CD4-positive, alpha-beta T cell treated with Interleukin-2 at 100 ng/mL for 4 hours (primary cell): Measurements from ENCODE around the gene PSMC3IP.
"Not testable (repeated sequence)": the region's sequence is repeated elsewhere in the genome, so short reads cannot be mapped to it uniquely, and the experiment has no call there.

ENCODE experiments used
- DNase-seq: peaks from one replicate; pipeline ENCODE4 v3.0.0-alpha.2; 2020; ENCODE audit warnings: low spot score

The PSMC3IP gene

DNA sequence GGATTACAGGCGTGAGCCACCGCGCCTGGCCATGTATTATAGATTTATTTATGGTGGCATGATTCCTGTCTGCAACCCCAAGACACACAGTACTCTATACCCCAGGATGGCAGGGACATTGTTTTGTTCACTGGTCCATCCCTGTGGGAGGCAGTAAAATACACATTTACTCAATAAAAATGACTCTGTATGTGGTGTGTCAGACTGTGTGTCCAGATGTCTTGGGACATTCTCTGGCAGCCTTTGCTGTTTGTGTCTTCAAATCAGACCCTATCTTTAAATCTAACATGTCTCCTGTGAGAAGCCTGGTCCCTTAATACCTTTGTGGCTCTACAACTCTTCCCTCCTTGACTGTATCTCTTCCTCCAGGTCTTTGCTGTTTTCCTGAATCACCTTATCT, 17.3 kb downstream of the PSMC3IP start:
- no peak for DNase-seq

DNA sequence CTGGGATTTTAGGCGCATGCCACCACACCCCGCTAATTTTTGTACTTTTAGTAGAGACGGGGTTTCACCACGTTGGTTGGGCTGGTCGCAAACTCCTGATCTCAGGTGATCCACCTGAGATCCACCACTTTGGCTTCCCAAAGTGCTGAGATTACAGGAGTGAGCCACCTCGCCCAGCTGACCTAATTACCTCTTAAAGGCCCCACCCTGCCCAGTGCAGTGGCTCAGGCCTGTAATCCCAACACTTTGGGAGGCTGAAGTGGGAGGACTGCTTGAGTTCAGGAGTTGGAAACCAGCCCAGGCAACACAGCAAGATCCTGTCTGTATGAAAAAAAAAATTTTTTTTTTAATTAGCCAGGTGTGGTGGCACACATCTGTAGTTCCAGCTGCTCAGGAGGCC, 18.5 kb downstream of the PSMC3IP start:
- no peak for DNase-seq

DNA sequence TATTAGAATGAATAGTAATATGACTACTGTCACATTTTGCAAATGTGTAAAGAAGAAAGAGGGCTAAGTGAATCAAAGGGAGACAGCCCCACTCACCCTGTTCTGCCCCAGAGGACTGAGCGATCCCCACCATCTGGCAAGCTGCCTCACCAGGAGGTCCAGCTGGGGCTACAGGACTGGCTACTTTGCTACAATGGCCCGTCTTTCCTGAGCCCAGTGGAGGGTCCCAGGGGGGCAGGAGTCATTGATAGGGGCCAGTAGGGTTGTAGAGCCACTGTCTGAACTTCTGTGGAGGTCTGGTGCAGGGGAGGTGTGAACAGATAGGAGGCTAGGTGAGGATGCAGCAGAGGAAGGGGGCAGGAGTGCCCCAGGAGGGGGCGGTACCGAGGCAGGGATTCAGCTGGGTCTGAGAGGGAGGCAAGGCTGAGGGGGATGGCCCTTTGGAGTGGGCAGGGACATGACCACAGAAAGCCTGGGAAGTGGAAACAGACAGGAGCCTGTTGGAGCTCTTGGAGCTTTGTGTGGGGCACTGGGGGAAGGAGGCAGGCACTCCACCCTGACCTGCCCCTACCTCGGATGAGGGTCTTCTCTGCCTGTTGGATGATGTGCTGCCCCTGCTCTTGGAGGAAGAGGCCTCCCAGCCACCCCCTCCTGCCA, 21.4 kb downstream of the PSMC3IP start:
- not testable (repeated sequence) for DNase-seq

DNA sequence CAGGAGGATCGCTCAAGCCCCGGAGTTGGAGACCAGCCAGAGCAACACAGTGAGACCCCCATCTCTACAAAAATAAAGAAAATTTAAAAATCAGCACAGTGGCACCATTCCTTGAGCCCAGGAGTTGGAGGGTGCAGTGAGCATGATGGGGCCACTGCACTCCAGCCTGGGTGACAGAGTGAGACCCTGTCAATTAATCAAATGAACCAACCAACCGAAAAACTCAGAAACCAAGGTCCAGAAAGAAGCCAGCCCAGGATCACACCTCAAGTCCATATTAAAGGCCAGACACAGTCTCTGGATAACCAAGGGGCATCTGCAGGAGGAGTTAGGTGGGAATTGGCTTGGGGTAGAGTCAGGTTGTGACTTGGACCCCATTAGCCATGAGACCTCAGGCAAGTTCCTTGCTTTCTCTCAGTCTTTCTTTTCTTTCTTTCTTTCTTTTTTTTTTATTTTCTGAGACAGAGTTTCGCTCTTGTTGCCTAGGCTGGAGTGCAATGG, 22.4 kb downstream of the PSMC3IP start:
- DNase-seq: no peak

DNA sequence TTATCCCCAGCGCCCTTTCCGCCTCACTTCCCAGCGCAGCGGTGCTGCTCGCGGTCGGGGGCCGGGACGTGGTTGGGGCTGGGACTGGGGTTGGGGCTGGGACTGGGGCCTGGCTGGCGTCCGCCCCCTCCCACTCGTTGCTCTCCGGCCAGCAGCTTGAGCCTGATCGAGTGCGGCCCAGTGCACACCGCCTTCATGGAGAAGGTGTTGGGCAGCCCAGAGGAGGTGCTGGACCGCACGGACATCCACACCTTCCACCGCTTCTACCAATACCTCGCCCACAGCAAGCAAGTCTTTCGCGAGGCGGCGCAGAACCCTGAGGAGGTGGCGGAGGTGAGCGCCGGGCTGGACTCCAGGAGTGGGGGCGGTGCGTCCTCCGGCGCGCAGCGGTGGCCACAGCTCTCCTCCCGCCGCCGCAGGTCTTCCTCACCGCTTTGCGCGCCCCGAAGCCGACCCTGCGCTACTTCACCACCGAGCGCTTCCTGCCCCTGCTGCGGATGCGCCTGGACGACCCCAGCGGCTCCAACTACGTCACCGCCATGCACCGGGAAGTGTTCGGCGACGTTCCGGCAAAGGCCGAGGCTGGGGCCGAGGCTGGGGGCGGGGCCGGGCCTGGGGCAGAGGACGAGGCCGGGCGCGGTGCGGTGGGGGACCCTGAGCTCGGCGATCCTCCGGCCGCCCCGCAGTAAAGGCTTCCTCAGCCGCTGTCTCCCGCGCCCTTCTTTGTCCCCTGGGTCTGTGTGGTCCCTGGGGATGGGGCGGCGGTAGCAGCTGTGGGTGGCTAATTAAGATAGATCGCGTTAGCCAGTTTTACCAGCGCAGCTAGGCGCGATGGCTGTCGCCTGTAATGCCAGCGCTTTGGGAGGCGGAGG, 23.0 kb downstream of the PSMC3IP start:
- DNase-seq: peak; percentile 73

DNA sequence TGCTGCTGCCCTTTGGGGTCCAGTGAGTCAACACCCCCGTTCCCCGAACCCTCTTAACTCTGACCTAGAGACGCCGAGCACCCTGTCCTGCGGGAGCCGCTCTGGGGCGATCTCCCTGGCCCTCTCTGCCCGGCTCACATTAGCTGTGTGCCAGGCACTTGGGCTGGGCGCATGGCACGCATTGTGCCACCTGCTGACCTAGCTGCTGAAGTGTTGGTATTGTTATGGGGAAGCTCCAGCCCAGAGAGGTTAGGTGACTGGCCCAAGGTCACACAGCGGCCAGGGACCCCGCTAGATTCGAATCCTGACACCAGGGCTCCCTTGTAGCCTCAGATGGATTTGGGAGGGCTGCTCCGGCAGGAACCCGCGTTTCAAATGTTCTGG, 23.7 kb downstream of the PSMC3IP start:
- peak; percentile 15 for DNase-seq

DNA sequence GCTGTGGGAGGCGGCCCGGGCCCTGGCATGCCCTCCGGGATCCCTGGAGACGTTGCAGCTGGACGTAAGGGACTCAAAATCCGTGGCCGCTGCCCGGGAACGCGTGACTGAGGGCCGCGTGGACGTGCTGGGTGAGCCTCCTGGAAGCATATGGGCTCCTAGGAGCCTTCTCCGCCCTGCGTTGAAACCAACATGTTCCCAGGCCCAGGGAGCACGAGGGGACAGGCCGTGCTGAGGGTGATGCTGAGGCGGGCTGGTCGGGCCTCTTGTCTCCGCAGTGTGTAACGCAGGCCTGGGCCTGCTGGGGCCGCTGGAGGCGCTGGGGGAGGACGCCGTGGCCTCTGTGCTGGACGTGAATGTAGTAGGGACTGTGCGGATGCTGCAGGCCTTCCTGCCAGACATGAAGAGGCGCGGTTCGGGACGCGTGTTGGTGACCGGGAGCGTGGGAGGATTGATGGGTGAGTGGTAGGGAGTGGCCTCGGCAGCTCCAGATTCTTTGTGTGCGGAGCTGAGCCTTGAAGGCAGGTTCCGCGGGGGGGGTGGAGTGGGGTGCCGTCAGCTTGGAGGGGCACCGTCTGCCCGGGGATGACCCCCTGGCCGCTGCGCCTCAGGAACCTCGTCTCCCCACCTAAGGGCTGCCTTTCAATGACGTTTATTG, 24.2 kb downstream of the PSMC3IP start:
- DNase-seq: no peak

DNA sequence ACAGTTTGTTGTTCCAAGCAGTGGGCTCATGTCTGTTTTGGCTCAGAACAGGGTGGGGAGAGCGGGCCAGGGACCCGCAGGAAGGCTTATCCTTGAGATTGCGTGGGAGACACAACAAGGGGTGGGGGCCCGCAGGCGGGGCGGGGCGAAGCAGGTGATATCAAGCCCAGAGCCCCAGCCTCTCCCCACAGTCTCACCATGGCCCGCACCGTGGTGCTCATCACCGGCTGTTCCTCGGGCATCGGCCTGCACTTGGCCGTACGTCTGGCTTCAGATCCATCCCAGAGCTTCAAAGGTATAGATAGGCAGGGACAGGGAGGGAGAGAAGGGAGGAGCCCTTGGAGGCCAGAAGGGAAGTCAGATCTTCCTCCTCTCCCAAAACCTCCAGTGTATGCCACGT, 24.8 kb downstream of the PSMC3IP start, which contains the start of gene HSD17B1:
Gene HSD17B1, plus strand, starts transcription at position 188 of the 400 bp plus-strand sequence. Its CDS starts 11 bp downstream, at position 199.
- DNase-seq: not testable (repeated sequence)

DNA sequence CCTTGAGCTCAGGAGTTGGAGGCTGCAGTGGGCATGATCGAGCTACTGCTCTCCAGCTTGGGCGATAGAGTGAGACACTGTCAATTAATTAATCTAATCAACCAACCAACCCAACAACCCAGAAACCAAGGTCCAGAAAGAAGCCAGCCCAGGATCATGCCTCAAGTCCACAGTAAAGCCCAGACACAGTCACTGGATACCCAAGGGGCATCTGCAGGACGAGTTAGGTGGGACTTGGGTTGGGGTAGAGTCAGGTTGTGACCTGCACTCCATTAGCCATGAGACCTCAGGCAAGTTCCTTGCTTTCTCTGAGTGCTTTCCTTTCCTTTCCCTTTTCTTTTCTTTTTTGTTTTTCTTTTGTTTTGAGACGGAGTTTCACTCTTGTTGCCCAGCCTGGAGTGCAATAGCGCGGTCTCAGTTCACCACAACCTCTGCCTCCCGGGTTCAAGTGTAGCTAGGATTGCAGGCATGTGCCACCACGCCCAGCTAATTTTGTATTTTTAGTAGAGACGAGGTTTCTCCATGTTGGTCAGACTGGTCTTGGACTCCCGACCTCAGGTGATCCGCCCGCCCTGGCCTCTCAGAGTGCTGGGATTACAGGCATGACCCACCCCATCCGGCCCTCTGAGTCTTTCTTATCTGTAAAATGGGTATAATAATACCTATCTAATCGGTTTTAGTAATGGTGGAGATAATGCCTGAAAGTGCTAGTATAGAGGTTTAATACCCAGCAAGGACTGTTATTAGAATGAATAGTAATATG, 28.4 kb downstream of the PSMC3IP start:
- no peak for DNase-seq

DNA sequence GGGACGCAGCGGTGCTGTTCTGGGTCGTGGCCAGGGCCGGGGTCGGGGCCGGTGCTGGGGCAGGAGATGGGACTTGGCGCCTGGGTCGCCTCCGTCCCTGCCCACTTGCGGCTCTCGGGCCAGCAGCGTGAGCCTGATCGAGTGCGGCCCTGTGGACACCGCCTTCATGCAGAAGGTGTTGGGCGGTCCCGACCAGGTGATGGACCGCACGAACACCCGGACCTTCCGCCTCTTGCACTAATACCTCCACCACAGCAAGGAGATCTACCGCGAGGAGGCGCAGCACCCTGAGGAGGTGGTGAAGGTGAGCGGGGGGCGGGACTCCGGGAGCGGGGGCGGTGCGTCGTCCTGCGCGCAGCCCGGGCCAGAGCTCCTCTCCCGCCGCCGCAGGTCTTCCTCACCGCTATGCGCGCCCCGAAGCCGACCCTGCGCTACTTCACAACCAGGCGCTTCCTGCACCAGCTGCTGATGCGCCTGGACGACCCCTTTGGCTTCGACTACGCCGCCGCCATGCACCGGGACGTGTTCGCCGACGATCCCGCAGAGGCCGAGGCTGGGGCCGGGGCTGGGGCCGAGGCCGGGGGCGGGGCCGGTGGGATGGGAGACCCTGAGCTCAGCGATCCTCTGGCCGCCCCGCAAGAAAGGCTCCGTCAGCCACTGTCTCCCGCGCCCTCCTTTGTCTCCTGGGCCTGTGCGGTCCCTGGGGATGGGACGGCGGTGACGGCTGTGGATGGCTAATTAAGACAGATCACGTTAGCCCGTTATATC, 29.3 kb downstream of the PSMC3IP start:
- peak; percentile 75 for DNase-seq

DNA sequence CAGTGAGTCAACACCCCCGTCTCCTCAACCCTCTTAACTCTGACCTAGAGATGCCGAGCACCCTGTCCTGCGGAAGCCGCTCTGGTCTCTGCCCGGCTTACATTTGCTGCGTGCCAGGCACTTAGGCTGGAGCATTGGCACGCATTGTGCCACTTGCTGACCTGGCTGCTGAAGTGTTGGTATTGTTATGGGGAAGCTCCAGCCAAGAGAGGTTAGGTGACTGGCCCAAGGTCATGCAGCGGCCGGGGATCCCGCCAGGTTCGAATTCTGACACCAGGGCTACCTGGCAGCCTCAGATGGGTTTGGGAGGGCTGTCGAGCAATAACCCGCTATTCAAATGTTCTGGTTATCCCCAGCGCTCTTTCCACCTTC, 29.8 kb downstream of the PSMC3IP start:
- DNase-seq: no peak

DNA sequence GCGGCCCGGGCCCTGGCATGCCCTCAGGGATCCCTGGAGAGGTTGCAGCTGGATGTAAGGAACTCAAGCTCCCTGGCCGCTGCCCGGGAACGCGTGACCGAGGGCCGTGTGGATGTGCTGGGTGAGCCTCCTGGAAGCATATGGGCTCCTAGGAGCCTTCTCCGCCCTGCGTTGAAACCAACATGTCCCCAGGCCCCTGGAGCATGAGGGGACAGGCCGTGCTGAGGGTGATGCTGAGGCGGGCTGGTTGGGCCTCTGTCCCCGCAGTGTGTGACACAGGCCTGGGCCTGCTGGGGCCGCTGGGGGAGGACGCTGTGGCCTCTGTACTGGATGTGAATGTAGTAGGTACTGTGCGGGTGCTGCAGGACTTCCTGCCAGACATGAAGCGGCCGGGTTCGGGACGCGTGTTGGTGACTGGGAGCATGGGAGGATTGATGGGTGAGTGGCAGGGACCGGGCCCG, 30.5 kb downstream of the PSMC3IP start:
- no peak for DNase-seq

DNA sequence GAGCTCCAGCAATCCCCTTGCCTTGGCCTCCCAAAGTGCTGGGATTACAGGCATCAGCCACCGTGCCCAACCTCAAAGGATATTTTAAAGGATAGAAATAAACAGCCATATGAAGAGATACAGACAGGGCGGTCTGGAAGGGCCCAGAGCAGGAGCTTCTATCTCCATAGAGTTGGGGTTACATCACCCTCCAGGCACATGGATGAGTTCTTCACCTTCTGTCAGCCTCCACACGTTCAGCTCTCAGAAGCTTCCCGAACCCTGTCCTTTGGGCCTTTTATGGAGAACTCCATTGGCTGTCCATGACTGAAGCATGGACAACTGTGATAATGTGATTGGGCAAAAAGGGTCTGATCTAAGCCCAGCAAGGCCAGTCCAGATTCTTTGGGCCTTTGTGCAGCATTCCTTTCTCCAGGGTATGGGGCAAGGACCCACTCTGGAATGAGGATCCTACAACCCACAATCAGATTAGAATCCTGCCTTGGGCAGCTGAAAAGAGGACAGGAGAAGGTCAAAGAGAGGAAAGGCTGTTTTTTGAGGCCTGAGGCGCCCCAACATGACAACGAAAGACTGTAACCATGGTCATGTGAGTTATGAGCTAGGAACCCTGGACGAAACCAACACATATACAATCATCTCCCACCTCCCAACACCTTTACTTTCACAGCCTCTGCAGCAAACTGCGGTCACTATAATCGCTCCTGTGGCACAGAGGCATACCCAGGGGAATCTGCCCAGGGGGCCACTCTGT, 31.6 kb downstream of the PSMC3IP start:
- DNase-seq: not testable (repeated sequence)

DNA sequence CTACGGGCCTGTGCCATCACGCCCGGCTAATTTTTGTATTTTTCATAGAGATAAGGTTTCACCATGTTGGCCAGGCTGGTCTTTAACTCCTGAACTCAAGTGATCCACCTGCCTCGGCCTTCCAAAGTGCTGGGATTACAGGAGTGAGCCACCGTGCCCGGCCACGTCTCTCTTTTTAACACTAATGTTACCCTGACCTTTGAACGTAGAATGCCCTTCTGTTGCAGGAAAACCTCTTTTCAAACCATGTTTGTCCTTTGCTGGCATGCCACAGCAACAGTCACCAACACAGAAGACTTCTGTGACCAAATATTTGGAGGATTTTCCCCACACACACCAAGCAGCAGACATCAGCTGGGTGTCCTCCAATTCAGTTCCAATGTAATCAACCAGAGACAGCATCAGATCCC, 32.6 kb downstream of the PSMC3IP start:
- no peak for DNase-seq

DNA sequence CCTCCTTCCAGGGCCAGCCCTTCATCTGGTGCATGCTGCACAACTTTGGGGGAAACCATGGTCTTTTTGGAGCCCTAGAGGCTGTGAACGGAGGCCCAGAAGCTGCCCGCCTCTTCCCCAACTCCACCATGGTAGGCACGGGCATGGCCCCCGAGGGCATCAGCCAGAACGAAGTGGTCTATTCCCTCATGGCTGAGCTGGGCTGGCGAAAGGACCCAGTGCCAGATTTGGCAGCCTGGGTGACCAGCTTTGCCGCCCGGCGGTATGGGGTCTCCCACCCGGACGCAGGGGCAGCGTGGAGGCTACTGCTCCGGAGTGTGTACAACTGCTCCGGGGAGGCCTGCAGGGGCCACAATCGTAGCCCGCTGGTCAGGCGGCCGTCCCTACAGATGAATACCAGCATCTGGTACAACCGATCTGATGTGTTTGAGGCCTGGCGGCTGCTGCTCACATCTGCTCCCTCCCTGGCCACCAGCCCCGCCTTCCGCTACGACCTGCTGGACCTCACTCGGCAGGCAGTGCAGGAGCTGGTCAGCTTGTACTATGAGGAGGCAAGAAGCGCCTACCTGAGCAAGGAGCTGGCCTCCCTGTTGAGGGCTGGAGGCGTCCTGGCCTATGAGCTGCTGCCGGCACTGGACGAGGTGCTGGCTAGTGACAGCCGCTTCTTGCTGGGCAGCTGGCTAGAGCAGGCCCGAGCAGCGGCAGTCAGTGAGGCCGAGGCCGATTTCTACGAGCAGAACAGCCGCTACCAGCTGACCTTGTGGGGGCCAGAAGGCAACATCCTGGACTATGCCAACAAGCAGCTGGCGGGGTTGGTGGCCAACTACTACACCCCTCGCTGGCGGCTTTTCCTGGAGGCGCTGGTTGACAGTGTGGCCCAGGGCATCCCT, 34.1 kb downstream of the PSMC3IP start:
- DNase-seq: no peak

DNA sequence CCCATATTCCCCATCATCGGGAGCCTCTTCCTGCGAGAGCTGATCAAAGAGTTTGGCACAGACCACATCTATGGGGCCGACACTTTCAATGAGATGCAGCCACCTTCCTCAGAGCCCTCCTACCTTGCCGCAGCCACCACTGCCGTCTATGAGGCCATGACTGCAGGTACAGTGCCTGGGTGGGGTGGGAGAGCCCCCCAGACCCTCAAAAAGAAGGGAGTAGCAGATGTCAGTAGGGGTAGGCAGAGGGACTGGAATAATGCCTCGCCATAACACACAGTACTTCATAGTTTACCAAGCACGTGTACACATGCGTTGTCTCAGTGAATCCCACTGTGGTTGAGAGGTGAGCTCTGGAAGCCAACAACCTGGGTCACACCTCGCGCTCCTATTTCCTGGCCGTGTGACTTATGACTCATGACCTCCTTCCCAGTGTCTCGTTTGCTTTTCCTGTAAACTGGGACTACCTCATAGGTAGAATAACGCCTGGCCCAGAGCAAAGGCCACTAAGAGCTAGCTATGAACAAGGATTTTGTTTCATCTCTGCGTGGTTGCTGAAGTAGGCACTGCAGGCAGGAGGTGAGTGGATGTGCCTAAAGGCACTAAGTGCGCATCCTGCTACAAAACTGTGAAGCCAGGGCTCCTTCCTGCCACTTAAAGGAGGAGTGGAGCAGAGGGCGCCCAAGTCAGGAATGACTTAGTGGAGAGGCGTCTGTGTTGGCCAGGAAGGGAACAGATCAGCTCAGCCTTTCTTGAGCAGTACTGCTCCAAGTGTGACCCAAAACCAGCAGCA, 36.3 kb downstream of the PSMC3IP start:
- DNase-seq: peak; percentile 51

DNA sequence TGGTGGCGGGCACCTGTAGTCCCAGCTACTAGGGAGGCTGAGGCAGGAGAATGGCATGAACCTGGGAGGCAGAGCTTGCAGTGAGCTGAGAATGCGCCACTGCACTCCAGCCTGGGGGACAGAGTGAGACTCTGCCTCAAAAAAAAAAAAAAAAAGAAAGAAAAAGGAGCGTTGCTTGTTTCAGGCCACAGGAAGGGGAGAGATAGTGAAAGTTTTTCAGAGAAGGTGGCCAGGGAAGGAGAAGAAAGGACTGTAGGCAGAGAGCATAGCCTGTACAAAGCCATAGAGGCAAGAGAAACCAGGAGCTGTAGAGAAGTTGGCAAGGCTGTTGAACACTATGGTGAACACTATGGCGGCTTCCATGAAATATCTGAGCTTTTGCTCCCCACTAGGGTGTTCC, 37.0 kb downstream of the PSMC3IP start:
- DNase-seq: not testable (repeated sequence)

DNA sequence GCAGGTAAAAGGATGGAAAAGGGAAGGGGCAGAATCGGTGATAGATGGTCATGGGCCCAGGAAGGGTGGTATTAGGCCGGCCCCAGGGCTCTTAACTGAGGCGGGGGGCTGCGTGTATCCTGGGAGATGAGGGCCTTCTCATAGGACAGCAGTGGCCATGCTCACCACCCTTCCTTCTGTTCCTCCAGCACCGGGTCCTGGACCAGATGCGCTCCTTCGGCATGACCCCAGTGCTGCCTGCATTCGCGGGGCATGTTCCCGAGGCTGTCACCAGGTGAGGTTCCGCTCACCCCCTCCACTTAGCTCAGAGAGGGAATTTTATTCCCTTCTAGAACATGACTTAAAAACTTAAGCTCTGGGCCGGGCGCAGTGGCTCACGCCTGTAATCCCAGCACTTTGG, 39.0 kb downstream of the PSMC3IP start:
- DNase-seq: no peak
